ENCODE measurements around the gene MRPL53.
A peak's percentile ranks its signal among the peaks of the same experiment; 100 is the strongest.
"Not testable (repeated sequence)": the region's sequence is repeated elsewhere in the genome, so short reads cannot be mapped to it uniquely, and the experiment has no call there.

MRPL53 gene

GRCh38 chr2:74474481-74474880, 2.0 kb upstream of the MRPL53 start:
- Histone ChIP-seq H3K4me1 (ENCODE audit: control insufficient read depth, insufficient read depth, low read length) (peaks cover 10% of the 10 kb centered on the region; the same call in 1 of the 2 replicates), H3K9me3 (ENCODE audit: control insufficient read depth, insufficient read depth, low read length) (no peaks in the 10 kb centered on the region), H3K27ac (ENCODE audit: low read depth, low read length) (no peak overlapping the region), H3K9ac (ENCODE audit: low read depth, low read length) (no peak overlapping the region), H3K27me3 (ENCODE audit: control insufficient read depth, insufficient read depth, low read length) (no peaks in the 10 kb centered on the region), H3K36me3 (ENCODE audit: control insufficient read depth, insufficient read depth, low read length) (peaks cover 31% of the 10 kb centered on the region), H3K4me3 (ENCODE audit: low read depth, low read length) (no peak overlapping the region)

- Histone ChIP-seq H3K27me3 (ENCODE audit: control insufficient read depth, insufficient read depth, low read length) (no peaks in the 10 kb centered on the region), H3K36me3 (ENCODE audit: control insufficient read depth, insufficient read depth, low read length) (peaks cover 27% of the 10 kb centered on the region), H3K9me3 (ENCODE audit: control insufficient read depth, insufficient read depth, low read length) (no peaks in the 10 kb centered on the region), H3K27ac (ENCODE audit: low read depth, low read length) (peak overlapping the region; percentile 95), H3K4me3 (ENCODE audit: low read depth, low read length) (peak overlapping the region; percentile 99), H3K9ac (ENCODE audit: low read depth, low read length) (peak overlapping the region; percentile 81), H3K4me1 (ENCODE audit: control insufficient read depth, insufficient read depth, low read length) (peaks cover 10% of the 10 kb centered on the region; the same call in 1 of the 2 replicates)
Observed at GRCh38 chr2:74472945-74473258, 422 bp upstream of the MRPL53 start.

DNA sequence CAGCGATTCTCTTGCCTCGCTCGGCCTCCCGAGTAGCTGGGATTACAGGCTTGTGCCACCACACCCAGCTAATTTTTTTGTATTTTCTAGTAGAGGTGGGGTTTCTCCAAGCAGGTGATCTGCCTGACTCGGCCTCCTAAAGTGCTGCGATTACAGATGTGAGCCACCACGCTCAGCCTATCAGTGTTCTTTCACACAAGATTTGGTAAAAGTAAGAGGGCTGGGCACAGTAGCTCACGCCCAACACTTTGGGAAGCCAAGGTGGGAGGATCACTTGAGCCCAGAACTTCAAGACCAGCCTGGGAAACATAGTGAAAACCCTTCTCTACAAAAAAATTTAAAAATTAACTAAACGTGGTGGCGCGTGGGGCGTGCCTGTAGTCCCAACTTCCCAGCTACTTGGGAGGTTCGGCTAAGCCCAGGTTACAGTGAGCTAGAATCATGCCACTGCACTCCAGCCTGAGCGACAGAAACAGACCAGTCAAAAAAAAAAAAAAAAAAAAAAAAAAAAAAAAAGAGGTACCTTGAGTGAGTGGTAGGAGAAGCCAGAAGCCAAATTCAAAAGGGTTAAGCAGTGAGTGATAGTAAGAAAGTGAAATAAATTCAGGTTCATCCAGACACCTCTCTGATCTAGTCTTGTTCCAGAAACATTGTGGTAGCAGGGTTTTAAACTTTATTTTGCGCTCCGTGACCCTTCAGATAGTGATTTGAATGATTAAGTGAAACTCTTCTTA, 981 bp downstream of the MRPL53 start:
- peak overlapping the region; percentile 95 for H3K27ac ChIP-seq (ENCODE audit: low read depth, low read length)
- H3K27me3 ChIP-seq (ENCODE audit: control insufficient read depth, insufficient read depth, low read length): no peaks in the 10 kb centered on the region
- H3K9ac ChIP-seq (ENCODE audit: low read depth, low read length): peak overlapping the region; percentile 81

GRCh38 chr2:74470742-74471141, 1.7 kb downstream of the MRPL53 start:
- H3K9me3 ChIP-seq (ENCODE audit: control insufficient read depth, insufficient read depth, low read length); H3K4me3 ChIP-seq (ENCODE audit: low read depth, low read length); H3K27me3 ChIP-seq (ENCODE audit: control insufficient read depth, insufficient read depth, low read length); H3K27ac ChIP-seq (ENCODE audit: low read depth, low read length); H3K9ac ChIP-seq (ENCODE audit: low read depth, low read length): not testable (repeated sequence)
- Histone ChIP-seq H3K4me1 (ENCODE audit: control insufficient read depth, insufficient read depth, low read length) (peaks cover 13% of the 10 kb centered on the region; the same call in 1 of the 2 replicates), H3K36me3 (ENCODE audit: control insufficient read depth, insufficient read depth, low read length) (peaks cover 16% of the 10 kb centered on the region)

More for the DNA sequence above, 981 bp downstream of the MRPL53 start:
- Histone ChIP-seq H3K36me3 (ENCODE audit: control insufficient read depth, insufficient read depth, low read length) (peaks cover 17% of the 10 kb centered on the region), H3K4me1 (ENCODE audit: control insufficient read depth, insufficient read depth, low read length) (peaks cover 10% of the 10 kb centered on the region; the same call in 1 of the 2 replicates), H3K9me3 (ENCODE audit: control insufficient read depth, insufficient read depth, low read length) (no peaks in the 10 kb centered on the region), H3K4me3 (ENCODE audit: low read depth, low read length) (peak overlapping the region; percentile 99)

- Histone ChIP-seq H3K9ac (ENCODE audit: low read depth, low read length) (peak overlapping the region; percentile 32), H3K36me3 (ENCODE audit: control insufficient read depth, insufficient read depth, low read length) (peaks cover 15% of the 10 kb centered on the region), H3K27ac (ENCODE audit: low read depth, low read length) (no peak overlapping the region), H3K4me3 (ENCODE audit: low read depth, low read length) (peak overlapping the region; percentile 82), H3K4me1 (ENCODE audit: control insufficient read depth, insufficient read depth, low read length) (peaks cover 7% of the 10 kb centered on the region), H3K9me3 (ENCODE audit: control insufficient read depth, insufficient read depth, low read length) (no peaks in the 10 kb centered on the region), H3K27me3 (ENCODE audit: control insufficient read depth, insufficient read depth, low read length) (no peaks in the 10 kb centered on the region)
Observed at GRCh38 chr2:74464406-74464805, 8.1 kb downstream of the MRPL53 start.

GRCh38 chr2:74462786-74463105, 9.7 kb downstream of the MRPL53 start:
- H3K4me1 ChIP-seq (ENCODE audit: control insufficient read depth, insufficient read depth, low read length): peaks cover 7% of the 10 kb centered on the region
- H3K36me3 ChIP-seq (ENCODE audit: control insufficient read depth, insufficient read depth, low read length): peaks cover 15% of the 10 kb centered on the region
- H3K27me3 ChIP-seq (ENCODE audit: control insufficient read depth, insufficient read depth, low read length): no peaks in the 10 kb centered on the region
- H3K9me3 ChIP-seq (ENCODE audit: control insufficient read depth, insufficient read depth, low read length): no peaks in the 10 kb centered on the region
- H3K4me3 ChIP-seq (ENCODE audit: low read depth, low read length): no peak overlapping the region
- no peak overlapping the region for H3K9ac ChIP-seq (ENCODE audit: low read depth, low read length)
- no peak overlapping the region for H3K27ac ChIP-seq (ENCODE audit: low read depth, low read length)

DNA sequence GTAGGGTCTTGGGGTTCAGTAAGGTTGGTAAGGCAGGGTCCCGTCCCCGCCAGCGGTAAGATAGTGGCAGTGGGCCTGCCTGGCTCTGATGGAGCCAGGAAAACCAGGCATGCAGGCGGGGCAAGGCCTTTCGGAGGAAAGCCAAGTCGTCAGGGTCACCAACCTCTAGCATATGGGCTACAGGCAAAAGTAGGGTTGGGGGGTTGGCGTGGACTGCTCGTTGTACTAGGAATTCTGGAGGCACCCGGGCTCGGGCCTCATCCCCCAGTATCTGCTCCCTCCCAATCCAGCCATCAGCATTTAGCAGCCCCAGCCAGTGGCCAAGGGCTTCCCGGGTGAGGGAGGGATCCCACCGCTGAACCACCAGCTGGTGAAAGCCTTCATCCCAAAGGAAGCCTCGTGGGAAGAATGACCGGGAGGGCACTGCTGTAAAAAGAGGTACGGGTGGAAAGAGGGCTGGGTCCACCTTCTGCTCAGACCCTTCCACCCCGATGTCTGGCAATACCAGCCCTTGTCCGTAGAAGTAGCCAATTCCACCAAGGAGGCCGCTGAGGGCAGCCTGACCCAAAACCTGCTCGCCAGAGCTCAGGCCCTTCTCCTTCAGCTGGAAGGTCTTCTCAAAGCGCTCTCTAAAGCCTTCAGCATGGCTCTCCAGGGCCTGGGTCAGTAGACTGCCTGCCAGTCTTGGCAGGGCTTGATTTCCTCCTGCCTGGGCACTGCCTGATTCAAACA, 10.3 kb downstream of the MRPL53 start:
- Histone ChIP-seq H3K27ac (ENCODE audit: low read depth, low read length) (no peak overlapping the region), H3K4me3 (ENCODE audit: low read depth, low read length) (no peak overlapping the region), H3K9me3 (ENCODE audit: control insufficient read depth, insufficient read depth, low read length) (no peaks in the 10 kb centered on the region), H3K4me1 (ENCODE audit: control insufficient read depth, insufficient read depth, low read length) (peaks cover 7% of the 10 kb centered on the region), H3K36me3 (ENCODE audit: control insufficient read depth, insufficient read depth, low read length) (peaks cover 15% of the 10 kb centered on the region), H3K9ac (ENCODE audit: low read depth, low read length) (no peak overlapping the region), H3K27me3 (ENCODE audit: control insufficient read depth, insufficient read depth, low read length) (no peaks in the 10 kb centered on the region)

- peaks cover 11% of the 10 kb centered on the region for H3K4me1 ChIP-seq (ENCODE audit: control insufficient read depth, insufficient read depth, low read length)
- no peaks in the 10 kb centered on the region for H3K27me3 ChIP-seq (ENCODE audit: control insufficient read depth, insufficient read depth, low read length)
- peak overlapping the region; percentile 38 for H3K27ac ChIP-seq (ENCODE audit: low read depth, low read length)
- H3K36me3 ChIP-seq (ENCODE audit: control insufficient read depth, insufficient read depth, low read length): peaks cover 15% of the 10 kb centered on the region
- no peak overlapping the region for H3K9ac ChIP-seq (ENCODE audit: low read depth, low read length)
- no peak overlapping the region for H3K4me3 ChIP-seq (ENCODE audit: low read depth, low read length)
- H3K9me3 ChIP-seq (ENCODE audit: control insufficient read depth, insufficient read depth, low read length): no peaks in the 10 kb centered on the region
Observed at GRCh38 chr2:74461187-74462053, 11.1 kb downstream of the MRPL53 start.

DNA sequence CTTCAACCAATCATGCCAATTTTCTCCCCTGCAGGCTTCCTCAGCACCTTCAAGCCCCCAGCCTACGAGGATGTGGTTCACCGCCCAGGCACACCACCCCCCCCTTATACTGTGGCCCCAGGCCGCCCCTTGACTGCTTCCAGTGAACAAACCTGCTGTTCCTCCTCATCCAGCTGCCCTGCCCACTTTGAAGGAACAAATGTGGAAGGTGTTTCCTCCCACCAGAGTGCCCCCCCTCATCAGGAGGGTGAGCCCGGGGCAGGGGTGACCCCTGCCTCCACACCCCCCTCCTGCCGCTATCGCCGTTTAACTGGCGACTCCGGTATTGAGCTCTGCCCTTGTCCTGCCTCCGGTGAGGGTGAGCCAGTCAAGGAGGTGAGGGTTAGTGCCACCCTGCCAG, 12.3 kb downstream of the MRPL53 start:
- Histone ChIP-seq H3K36me3 (ENCODE audit: control insufficient read depth, insufficient read depth, low read length) (peaks cover 15% of the 10 kb centered on the region), H3K4me1 (ENCODE audit: control insufficient read depth, insufficient read depth, low read length) (peaks cover 13% of the 10 kb centered on the region)
- not testable (repeated sequence) for H3K27me3 ChIP-seq (ENCODE audit: control insufficient read depth, insufficient read depth, low read length); H3K9me3 ChIP-seq (ENCODE audit: control insufficient read depth, insufficient read depth, low read length); H3K9ac ChIP-seq (ENCODE audit: low read depth, low read length); H3K4me3 ChIP-seq (ENCODE audit: low read depth, low read length); H3K27ac ChIP-seq (ENCODE audit: low read depth, low read length)

GRCh38 chr2:74459503-74460118, 12.9 kb downstream of the MRPL53 start:
- not testable (repeated sequence) for H3K9ac ChIP-seq (ENCODE audit: low read depth, low read length); H3K27ac ChIP-seq (ENCODE audit: low read depth, low read length); H3K9me3 ChIP-seq (ENCODE audit: control insufficient read depth, insufficient read depth, low read length); H3K27me3 ChIP-seq (ENCODE audit: control insufficient read depth, insufficient read depth, low read length)
- Histone ChIP-seq H3K36me3 (ENCODE audit: control insufficient read depth, insufficient read depth, low read length) (peaks cover 15% of the 10 kb centered on the region), H3K4me1 (ENCODE audit: control insufficient read depth, insufficient read depth, low read length) (peaks cover 13% of the 10 kb centered on the region), H3K4me3 (ENCODE audit: low read depth, low read length) (peak overlapping the region; percentile 97; the same call in 1 of the 2 replicates)

All from HUES48 (cell line).